Head of caudate nucleus (tissue), 42 donors: Measurements from ENCODE around the gene MT1X.
"Not testable (repeated sequence)": the region's sequence is repeated elsewhere in the genome, so short reads cannot be mapped to it uniquely, and the experiment has no call there.

Source experiments
- DNase-seq, 42 donors: peaks; one replicate each; pipeline versions ENCODE4 v3.0.0 to v3.0.0-alpha.2; 2020 to 2021; ENCODE audit warnings: mixed read lengths in 7 of 42
- intact Hi-C: fragments of 100-400 bp; cut with DNase I; formaldehyde crosslinking; loops from one replicate; pipeline ENCODE4 v1.15.0; 2022

The MT1X gene

GRCh38 chr16:56672761-56673536, 9.3 kb upstream of the MT1X start:
- DNase-seq: peak in 6 of 42 donors; percentile 38 to 70 (median 44)
- intact Hi-C loops: no loop called here

DNA sequence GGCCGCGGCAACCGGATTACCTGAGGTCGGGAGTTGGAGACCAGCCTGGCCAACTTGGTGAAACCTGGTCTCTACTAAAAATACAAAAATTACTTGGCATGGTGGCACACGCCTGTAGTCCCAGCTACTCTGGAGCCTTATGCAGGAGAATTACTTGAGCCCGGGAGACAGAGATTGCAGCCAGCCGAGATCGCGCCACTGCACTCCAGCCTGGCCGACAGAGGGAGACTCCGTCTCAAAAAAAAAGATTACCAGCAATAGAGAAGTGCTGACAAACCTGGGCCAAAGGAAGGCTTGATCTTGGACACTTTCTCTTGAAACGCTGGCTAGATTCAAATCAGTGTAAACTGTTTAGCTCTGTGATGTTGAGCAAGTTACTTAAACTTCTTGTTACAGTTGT, 8.3 kb upstream of the MT1X start:
- intact Hi-C loops: no loop called here
- peak in 4 of 42 donors; percentile 22 to 64 (median 30) for DNase-seq

- intact Hi-C loops, DNase-seq: not testable (repeated sequence)
Observed at GRCh38 chr16:56674570-56674969, 7.7 kb upstream of the MT1X start.

- no peak for DNase-seq
Observed at GRCh38 chr16:56675685-56676210, 6.5 kb upstream of the MT1X start.

DNA sequence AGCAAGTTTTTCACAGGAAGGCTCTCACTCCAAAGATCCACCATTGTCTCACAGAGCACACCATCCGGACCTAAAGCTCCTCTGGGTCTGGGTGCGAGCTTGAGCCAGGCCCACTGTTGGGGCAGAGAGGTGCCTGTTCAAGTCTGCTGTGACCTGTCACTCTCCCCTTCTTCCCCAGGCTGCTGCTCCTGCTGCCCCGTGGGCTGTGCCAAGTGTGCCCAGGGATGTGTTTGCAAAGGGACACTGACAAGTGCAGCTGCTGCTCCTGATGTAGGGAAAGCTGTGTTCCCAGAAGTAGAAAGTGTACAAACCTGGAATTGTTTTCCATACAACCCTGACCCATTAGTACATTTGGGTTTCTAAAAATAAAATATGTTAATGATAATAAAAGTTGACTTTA, 4.8 kb upstream of the MT1X start:
- intact Hi-C loops: no loop called here
- DNase-seq: no peak

More at GRCh38 chr16:56675685-56676210, 6.5 kb upstream of the MT1X start:
- intact Hi-C loops: no loop called here

DNA sequence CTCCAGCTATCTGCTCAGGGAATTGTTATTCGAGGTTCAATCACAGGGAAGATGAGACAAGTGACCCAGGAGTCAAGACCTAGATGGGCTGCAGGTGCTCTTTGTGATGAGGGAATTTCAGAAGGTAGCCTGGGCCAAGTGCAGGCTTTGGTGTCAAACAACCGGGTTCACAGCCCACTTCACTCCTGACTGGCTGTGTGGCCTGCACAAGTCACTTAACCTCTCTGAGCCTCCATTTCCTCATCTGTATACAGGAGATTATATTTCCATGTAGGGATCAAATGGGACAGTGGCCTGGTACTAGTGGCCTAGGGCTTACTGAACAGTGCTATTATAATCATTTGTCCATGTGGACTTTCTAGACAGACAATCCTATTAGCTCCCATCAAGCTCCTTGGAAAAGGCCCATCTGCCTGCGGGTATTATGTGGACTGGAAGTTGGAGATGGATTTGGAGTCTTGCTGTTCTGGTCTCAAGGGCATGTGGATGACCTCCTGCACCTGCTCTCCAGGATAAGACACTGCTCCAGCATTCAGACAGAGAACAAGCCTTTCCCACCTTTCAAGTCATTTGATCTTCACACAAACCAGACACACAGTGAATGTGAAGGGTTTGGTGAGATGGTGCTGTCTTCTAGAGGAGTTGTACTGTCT, 3.1 kb upstream of the MT1X start:
- intact Hi-C loops: no loop called here
- DNase-seq: no peak

DNA sequence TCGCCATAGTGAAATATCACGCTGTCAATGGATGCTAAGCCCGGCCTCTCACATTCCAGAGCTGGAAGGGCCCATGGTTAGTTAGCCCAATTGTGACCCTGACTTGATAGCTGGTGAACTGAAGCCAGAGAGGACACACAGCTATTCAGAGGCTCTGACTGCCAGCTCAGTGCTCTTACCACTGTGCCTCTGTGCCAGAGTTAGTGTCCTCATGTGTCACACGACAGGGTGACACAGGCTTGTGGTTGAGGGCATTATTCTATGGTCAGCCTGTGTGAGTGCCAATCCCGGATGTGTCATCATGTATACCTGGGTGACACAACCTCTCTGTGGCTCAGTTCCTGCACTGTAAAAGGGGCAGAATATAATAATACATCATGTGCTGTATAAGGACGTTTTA, 2.5 kb upstream of the MT1X start:
- intact Hi-C loops: no loop called here

DNA sequence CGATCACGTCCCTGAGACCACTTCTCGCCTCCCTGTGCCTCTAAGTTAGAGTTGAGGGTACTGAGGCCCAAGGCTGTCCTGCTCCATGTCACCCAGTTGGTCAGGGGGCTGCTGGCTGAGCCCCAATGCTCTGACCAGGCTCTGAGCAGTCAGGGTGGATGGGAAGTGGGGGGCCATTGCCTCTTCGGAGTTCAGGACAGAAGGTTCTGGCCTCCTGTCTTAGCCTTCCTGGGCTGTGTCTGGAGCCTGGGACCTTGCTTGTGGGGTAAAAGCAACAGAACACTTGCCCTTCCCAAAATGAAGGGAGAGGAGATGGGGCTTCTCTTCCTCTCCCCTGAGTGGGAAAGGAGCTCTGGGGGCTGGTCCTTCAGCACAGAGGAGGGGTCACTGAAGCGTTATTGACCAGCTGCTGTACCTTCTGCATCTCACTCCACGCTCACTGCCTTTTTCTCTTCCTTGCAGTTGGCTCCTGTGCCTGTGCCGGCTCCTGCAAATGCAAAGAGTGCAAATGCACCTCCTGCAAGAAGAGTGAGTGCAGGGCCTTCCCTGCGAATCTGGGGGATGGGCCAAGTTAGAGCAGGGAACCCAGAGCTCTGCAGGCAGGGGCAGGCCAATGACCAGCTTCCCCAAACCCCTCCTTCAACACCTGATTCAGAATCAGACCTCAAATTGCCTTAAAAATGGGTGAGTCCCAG, 580 bp downstream of the MT1X start:
- intact Hi-C loops: no loop called here
- DNase-seq: peak in 2 of 42 donors; percentile 15 to 55

More for the DNA sequence above, 2.5 kb upstream of the MT1X start:
- no peak for DNase-seq

DNA sequence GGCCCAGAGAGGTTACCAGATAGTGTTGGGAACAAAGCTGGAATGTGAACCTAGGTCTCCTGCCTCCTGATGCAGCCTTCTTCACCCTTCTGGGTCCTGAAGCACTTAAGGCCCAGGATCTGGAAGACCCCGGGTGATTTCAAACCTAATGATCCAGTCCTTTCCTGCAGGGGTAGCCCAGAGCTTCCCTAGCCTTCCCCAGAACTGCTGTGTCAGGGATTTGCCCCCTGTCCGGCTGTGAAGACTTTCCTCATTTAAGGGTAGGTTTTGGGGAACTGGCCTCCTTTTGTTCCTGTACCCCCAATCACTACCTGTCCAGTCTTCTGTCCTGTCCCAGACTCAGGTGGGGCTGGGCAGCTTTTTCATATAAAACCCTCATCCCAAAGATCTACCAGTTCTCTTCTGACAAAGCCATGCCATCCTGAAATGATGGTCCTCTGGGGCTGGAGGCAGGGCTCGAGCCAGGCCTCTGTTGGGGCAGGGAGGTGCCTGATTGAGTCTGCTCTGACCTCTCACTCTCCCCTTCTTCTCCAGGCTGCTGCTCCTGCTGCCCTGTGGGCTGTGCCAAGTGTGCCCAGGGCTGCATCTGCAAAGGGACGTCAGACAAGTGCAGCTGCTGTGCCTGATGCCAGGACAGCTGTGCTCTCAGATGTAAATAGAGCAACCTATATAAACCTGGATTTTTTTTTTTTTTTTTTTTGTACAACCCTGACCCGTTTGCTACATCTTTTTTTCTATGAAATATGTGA, 1.3 kb downstream of the MT1X start:
- DNase-seq: peak in 2 of 42 donors; percentile 44 to 61
- intact Hi-C loops: no loop called here

DNA sequence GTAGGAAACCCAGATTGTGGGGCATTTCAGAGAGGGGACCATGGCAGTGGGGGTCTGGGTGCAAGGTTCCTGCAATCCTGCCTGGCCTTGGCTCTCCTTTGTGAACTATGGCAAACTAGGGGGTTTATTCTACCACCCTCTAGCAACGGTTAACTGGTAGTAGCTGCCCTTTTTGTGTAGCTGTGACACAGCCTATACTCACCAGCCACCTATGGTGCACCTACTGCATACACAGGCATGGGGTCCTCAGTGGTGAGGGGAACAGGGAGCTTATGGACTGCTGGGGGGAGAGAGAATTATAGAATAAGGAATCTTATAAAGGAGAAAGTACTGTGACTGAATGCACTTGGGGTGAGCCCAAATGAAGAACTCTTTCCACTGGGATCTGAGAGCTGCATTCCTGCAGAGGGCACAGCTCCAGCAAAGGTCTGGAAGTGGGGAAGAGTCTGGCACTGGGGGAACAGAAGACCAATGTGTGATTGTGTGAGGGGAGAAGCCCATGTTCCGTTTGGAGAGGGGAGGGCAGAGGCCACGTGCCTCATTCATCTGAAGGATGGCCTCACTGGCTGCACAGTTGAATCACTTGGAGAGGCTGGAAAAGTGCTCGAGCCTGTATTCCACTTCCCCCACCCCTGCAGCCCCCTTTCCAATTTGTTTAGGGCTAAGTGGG, 2.1 kb downstream of the MT1X start:
- intact Hi-C loops: no loop called here
- peak in 8 of 42 donors; percentile 26 to 85 (median 37) for DNase-seq

DNA sequence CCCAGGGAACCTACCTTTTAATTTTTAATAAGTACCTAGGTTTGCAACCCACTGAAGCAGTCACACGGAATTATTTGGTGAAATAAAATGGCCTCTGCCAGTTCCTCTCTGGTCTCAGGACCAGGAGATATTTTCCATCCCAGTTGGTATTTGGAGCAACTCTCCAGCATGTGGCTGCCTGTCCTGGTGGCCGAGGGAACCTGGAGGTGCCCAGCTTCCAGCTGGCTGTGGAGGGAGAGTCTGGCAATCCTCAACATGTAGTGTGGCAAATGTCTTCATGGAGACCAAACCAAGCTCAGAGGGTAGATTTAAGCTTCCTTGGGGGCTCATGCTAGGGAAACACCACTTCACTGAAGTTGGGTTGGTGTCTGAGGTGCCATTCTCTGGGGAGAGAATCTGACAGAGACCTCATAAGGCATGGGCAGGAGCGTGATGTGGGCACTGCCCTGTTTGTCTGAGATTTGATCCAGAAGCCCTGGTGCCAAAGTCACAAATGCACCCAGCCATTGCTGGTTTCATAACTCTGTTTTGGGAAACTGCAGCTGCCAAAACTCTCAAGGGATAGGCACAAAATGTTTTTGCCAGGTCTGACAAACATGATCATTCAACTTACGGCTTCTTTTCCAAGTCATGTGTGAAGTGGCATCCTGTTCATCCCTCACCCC, 2.8 kb downstream of the MT1X start:
- intact Hi-C loops: no loop called here
- DNase-seq: no peak

GRCh38 chr16:56686758-56687157, 4.5 kb downstream of the MT1X start:
- intact Hi-C loops: no loop called here

DNA sequence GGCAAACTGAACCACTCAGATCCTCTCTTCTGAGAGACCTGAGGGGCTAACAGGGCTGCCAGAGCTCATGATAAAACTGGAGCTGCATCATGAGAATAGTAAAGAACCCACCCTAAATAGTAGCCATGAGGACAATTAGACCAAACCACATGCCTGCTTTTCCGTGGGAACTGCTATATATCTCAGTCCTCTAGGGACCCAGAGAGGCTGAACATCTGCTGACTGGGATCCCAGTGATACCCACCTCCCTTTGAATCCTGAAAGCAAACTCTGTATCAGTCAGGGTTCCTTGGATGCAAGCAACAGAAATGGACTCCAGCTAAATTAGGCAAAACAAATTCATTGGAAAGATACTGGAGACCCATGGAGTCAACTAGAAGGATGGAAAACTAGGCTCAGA, 6.5 kb downstream of the MT1X start:
- DNase-seq: no peak
- intact Hi-C loops: no loop called here

More at GRCh38 chr16:56686758-56687157, 4.5 kb downstream of the MT1X start:
- DNase-seq: no peak

DNA sequence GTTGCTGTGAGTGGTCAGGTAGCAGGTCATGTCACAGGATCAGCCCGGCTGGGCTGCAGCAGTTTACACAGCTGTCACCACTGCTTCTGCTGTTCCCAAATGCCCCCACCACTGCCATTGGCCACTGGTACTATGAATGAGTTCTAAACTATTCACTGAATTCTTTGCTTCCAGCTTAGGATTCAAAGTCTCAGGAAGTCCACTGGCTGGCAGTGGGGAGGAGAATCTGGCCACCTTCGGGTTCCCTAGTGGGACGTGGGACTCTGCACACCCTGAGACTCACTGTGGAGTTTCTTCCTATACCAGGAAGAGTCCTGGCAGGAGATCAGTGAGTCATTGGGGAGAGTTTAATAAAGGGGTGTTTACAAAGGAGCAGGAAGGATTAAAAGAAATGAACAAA, 6.9 kb downstream of the MT1X start:
- DNase-seq: no peak
- intact Hi-C loops: no loop called here

DNA sequence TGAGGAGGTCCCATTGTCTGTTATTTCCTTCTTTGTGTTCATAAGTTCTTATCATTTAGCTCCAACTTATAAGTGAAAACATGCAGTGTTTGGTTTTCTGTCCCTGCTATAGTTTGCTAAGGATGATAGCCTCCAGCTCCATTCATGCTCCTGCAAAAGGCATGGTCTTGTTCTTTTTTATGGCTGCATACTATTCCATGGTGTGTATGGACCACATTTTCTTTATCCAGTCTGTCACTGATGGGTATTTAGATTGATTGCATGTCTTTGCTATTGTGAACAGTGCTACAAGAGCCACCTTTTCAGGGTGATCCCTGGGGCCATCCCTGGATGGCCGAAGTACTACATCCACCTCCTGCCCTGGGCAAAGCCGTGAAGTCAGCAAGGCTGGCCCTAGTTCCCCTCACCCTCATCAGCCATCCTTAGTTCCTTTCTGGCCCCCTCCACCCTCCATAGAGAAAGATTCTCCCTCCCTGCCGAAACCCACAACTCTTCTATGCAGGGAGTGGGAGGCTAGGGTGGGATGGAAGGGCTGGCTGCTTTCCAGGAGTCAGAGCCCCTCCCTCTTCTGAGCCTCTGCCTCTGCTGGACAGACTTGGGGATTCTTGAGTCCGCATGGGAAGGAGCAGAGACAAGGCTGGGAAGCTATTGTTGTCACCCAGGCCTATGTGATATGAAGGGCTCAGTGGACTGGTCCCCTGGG, 8.3 kb downstream of the MT1X start:
- intact Hi-C loops: no loop called here
- DNase-seq: no peak

DNA sequence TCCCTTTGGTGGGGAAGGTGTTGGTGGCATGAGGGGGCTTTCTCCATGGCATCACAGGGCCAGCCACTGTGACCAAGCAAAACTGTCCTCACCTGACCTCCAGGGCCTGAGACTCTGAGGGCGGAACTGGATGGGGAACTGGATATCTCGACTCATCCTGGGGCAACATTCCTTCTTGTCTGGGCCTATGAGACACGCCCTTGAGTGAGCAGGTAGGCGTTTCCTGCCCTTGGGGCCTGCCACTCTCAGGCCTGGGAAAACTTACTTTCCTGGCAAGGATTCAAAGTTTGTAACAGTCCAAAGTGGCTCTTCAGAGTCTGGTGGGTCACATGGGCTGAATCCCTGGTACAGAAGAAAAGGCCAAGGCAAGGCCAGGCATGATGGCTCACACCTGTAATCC, 9.6 kb downstream of the MT1X start:
- no peak for DNase-seq

DNA sequence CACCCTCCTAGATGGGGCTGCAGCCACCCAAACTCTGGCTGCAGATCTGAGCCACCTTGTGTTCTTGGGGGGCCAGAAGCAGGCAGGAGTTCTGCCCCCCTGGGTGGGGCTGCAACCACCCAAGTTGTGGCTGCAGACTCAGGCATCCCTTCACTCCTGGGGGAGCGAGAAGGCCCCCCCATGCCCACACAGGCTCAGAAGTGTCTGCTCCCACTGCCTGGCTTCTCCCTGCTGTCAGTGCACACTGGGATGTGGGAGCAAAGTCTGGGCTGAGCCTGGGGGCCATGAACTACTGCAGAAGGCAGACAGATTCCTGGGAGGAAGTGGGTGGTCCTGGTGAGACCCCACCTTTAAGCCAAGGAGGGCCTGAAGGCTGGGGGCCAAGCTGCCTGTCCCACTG, 13.0 kb downstream of the MT1X start:
- intact Hi-C loops: no loop called here
- no peak for DNase-seq

More for the DNA sequence above, 9.6 kb downstream of the MT1X start:
- intact Hi-C loops: no loop called here
